Fibroblast of pulmonary artery (primary cell): Measurements from ENCODE around the gene CDCP1.

Source experiments
- DNase-seq: peaks from one replicate; pipeline ENCODE4 v3.0.0-alpha.2; 2010; ENCODE audit warnings: low read depth
- H3K4me3 ChIP-seq: replicated peaks from 2 replicates; pipeline ENCODE4 v1.5.1; 2011; ENCODE audit warnings: low read depth, mild to moderate bottlenecking, control low read depth, low read length, moderate library complexity
- CTCF ChIP-seq: IDR thresholded peaks from 2 replicates; pipeline ENCODE4 v1.5.1; 2011; ENCODE audit warnings: mild to moderate bottlenecking, control low read depth, low read length, inconsistent platforms; ENCODE audit errors: missing control alignments

Gene CDCP1

GRCh38 chr3:45139372-45140140 is 6.6 kb downstream of the CDCP1 start:
- no peak for DNase-seq
- H3K4me3 ChIP-seq, result no peak overlapping the region
- TF ChIP-seq CTCF, result no peak

GRCh38 chr3:45137656-45138181 is 8.5 kb downstream of the CDCP1 start:
- TF ChIP-seq CTCF, result no peak
- peak; percentile 37 for DNase-seq
- H3K4me3 ChIP-seq, result no peak overlapping the region

- DNase-seq, result no peak
- TF ChIP-seq CTCF, result no peak
These were observed 10.2 kb downstream of the CDCP1 start for GRCh38 chr3:45135959-45136358.

GRCh38 chr3:45134758-45135521 is 11.2 kb downstream of the CDCP1 start:
- peak; percentile 68 for DNase-seq
- TF ChIP-seq CTCF, result no peak
- no peak overlapping the region for H3K4me3 ChIP-seq

More at GRCh38 chr3:45135959-45136358, 10.2 kb downstream of the CDCP1 start:
- no peak overlapping the region for H3K4me3 ChIP-seq

- no peak for DNase-seq
- no peak overlapping the region for H3K4me3 ChIP-seq
- TF ChIP-seq CTCF, result no peak
These were observed 13.5 kb downstream of the CDCP1 start for GRCh38 chr3:45132568-45133211.

- peak; percentile 41 for DNase-seq
- no peak overlapping the region for H3K4me3 ChIP-seq
- no peak for TF ChIP-seq CTCF
These were observed 15.0 kb downstream of the CDCP1 start for GRCh38 chr3:45131201-45131600.
